HG03571 (cell line): ENCODE measurements around the gene GPR158.

Experiments
- ATAC-seq: cut with Tn5 transposase; IDR thresholded peaks from one replicate; pipeline ENCODE4 v1.9.1; 2021; ENCODE audit not compliant: unreplicated experiment

The GPR158 gene

DNA sequence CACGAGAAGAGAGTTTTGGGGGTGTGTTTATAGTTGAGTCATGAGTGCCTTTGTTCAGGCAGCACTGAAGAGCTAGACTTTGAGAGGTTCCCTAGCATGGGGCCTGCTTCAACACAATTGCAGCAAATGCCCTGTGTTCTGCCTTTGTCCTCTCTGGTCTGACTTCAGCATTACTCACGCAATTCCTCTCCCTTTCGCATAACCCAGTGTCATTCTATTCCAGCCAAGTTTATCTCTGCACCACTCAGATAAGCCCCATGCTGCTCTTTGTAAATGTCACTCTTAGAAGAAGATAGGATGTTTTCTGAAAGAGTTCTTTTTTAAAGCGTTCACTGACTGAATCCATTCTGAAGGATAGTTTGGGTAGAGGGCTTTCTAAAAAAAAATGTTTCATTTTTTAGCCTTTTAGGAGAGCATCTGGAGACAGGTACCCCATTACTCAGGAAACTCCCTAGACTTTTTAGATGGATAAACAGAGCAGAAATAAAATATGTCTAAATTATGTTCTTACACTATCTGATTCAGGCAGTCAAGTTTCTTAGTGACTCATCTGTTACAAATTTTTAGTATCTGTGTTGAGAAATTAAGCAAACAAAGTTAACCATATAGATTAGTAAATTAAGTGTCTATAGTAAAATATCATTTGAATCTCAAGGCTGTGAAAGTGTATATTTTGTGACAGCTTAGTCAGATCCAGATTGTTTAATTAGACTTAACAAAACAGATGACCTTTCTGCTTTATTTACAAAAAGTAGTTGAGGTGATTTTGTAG lies 318.5 kb downstream of the GPR158 start:
- no peak for ATAC-seq

DNA sequence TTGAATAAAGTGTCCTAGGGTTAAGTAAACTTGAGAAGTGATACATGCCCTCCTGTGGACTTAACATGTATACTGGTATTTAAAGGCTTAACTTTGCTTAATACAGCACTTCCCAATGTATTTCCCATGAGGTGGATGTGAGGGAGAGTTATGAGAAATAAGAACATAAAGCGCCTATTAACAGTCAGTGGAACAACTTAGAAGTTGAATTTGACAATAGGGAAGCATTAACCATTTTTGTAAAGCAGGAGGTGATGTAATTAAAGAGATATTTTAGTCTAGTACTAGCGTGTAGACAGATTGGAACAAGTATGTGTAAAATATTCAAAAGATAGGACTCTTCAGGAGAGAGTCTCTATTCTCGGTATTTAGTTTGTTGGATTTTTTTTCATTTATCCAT lies 322.4 kb downstream of the GPR158 start:
- no peak for ATAC-seq

DNA sequence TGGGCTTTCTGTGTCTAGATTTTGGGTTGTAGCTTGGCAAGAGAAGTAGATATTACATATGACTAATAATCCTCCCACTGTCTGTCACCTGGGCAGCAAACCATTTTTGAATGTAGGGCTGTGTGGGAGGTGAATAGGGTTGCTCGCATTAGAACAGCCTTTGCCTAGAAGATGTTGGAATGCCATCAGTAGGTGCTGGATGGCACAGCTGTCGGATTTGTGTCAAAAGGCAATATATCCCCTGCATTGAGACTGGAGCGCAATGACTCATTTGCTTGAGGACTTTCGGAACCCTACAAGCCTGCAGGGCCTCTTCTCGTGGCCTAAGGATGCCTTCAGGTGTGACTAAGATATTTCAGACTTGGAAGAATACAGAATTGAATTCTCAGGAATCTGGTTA lies 323.8 kb downstream of the GPR158 start:
- no peak for ATAC-seq

DNA sequence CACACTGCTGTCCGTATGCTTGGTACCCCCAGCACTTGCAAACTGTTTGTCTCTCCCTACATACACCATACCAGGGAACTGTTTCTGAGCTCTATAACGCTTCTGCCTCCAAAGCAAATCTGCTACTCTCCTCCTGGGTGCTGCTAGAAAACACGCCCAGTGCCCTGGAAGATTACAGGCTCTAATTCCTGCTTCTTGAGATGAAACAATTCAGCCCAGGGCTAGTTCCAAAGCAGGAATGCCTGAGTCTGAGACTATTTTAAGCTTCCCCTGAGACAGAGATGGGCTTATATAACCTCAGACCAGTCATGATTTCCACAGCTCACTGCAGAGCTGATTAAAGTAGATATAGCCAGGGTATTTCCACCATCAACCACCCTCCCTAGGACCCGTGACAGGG lies 327.1 kb downstream of the GPR158 start:
- no peak for ATAC-seq

DNA sequence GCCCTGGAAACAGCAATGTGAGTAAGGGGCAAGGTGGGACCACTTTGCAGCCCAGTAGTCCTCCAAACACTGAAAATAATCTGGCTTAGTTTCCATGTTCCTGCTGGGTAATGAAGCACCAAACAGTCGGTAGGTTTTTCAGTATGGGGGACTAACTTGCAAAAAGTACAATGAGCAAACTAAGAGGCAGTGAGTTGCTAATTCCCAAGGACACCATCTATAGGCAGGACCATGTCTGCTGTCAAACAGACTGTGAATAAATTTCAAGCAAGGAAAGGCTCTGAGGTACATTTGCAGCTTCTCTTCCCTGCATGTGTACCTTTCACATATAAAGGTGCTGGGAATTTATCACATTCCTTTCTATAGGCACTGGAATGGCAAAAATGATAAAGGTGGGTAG lies 327.7 kb downstream of the GPR158 start:
- ATAC-seq, result no peak

DNA sequence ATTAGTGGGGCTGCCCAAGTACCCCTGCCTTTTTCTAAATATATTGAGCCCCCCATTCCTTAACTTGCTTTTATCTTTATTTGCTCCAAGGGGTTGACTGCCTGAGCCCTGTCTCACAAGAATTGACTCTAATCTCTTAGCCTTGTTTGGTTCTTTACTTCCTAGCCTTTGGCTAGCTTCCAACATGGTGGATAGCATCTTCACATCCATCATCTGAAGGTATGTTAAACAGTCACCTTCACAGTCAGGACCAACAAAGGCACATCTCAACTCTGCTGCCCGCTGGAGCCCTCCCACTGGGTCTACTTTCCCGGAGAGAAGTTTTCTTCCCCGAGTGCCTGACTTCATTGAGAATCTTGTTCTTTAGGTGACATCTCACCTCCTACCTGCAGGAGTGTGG lies 329.5 kb downstream of the GPR158 start:
- ATAC-seq, result no peak

DNA sequence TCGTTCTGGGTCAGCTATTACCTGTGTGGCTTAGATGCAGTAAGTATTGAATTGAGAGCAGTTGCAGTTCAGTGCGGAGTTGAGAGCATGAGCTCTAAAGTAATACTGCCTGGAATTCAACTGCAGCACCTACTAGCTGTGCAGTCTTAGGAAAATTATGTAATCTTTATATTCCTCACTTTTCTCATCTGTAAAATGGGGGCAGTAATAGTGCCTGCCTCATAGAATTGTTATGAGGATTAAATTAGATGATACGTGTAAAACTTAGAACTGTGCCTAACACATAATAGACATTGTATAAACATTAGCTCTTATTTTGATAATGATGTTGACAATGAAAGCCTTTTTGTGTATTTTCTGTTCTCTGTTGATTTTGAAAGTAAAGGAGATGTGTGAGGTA lies 330.0 kb downstream of the GPR158 start:
- no peak for ATAC-seq

DNA sequence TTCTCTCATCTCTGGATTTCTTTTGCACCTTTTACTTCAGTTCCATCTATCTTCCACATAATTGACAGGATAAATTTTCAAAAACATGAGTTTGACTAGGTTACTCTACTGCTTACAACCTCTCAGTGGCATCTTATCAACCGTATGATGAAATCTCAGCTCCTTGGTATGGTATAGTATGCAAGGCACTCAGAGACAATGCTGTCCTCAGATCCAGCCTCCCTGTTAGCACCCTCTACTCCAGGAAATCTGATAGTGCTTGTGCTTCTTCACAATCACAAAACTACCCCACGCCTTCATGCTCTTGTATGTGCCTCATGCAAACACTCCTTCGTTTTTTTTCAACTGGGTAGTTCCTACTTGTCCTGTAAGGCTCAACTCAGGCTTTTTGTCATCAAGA lies 330.7 kb downstream of the GPR158 start:
- ATAC-seq, result no peak

DNA sequence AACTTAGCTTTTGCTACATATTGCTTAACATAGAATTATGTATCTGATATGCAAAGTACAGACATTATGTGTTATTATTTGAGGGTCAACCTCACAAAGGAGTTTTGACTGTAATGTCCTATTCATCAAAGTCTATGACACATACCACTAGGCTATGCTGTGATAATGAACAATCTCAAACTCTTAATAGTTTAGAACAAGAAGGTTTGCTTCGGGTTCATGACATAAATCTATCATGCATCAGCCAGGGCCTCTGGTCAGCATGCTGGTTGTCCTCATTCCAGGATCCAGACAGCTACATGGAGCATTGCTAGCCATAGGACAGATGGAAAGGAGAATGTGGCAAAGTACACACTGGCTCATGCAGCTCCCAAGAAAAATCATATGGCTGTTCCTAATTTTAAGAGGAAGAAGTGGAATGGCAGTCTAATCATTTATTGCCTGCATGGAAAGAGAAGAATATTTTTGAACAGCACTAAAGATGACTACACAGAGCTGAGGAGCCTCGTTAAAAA lies 332.1 kb downstream of the GPR158 start:
- ATAC-seq, result no peak

DNA sequence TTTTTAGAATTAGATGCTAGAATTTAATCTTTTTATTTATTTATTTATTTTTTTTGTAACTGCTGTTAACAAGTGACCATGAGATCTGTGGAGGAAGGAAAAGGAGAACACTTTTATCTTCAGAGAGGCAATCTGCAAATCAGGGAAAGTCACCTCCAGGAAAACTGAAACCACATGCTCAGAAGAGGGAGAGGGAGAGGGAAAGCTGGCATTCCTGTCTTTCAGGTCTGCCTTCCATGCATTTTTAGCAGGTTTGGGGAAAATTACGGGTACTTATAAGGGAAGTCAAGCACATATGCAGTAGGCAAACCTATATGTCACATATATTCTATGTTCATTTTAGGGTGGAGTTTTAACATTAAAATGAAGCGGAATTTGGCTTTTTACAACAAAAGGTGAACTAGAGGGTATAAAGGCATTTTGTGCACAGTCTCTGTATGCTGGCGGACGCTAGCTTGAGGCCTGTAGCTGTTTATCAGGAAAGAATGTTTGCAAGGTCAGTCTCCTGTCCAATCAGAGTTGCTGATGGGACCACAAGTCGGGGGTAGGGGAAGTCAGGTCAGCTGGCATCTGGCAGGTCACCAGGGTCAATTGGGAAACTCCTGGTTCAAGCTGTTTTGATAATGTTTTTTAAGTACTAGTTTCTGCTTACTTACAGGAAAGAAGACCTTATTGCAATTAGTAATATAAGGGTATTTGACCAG lies 333.5 kb downstream of the GPR158 start:
- ATAC-seq, result no peak

DNA sequence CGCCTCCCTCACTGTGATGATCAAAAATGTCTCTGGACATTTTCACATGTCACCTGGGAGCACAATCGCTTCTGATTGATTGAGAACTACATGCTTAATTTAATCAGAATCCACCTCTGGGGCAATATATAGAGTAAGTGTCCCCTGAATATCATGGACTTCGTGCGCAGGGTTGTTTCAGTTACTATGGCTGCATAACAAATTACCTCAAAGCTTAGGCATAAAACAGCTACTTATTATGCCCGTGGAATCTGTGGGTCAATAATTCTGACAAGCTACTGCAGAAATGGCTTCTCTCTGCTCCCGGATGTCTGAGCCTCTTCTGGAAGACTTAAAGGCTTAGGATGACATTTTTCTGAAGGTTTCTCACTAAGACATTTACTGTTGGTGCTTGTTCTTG lies 334.4 kb downstream of the GPR158 start:
- ATAC-seq, result no peak

DNA sequence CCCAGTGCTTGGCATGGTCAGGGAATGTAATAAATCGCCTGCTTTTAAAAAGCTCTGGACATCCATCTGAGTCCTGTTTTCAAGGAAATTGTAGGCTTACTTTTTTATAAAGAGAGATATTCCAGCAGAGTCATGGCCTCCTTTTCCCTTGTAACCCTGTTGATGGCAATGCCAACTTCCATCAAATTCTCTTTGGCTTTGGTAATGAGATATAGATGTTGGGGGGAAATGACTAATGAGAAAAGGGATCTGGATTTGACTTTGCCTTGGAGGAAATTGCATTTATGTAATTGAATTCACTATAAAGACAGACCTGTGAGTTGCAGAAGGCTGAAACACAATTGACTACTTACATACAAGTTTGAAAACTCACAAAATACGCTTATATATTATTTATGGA lies 347.5 kb downstream of the GPR158 start:
- ATAC-seq, result no peak

DNA sequence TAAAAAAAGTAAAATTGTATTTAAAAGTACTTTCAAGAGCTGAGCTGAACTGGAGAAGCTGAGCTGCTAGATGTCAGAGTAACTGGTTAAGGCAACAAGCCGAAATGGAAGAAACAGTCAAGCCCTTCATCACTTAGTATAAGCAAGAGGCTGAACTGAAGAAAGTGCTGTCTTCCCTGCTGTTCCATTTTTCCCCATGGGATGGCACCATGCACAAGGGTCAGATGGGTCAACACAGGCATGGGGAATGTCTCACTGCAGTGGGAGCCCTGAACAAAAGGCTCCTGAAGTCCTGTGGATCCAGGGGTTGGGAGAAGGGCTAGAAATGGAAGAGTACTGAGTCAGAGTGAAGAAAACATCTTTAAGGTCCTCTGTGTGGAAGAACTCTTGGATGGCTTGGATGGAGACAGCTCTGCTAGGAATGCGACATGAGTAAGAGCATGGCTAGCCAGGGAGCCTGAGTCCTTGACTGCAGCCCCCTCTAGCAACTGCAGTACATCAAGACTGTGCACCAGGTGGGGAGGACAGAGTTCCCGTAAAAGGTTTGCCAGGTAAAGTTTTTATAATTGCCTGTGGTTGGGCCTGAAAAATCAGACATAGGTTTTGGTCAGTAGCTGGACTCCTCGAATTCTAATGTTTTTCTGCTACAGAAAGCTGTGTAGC lies 348.3 kb downstream of the GPR158 start:
- no peak for ATAC-seq

DNA sequence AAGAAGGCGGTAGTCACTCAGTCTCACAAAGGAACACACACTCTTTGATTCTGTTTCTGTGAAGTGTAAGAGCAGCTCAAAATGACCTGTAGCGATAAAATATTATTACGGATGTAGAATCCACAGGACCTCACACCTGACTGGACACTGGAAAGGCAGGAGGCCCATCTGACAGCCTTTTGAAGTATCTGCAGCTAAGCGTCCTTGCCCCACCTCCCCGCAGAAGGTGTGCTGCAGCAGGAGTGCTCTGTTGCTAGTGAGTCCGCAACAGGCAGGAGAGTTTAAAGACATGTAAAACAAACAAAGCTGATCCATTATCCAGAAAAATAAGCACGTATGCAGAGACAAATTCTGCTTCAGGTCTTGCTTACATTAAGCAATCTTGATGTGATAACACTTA lies 355.5 kb downstream of the GPR158 start:
- no peak for ATAC-seq

DNA sequence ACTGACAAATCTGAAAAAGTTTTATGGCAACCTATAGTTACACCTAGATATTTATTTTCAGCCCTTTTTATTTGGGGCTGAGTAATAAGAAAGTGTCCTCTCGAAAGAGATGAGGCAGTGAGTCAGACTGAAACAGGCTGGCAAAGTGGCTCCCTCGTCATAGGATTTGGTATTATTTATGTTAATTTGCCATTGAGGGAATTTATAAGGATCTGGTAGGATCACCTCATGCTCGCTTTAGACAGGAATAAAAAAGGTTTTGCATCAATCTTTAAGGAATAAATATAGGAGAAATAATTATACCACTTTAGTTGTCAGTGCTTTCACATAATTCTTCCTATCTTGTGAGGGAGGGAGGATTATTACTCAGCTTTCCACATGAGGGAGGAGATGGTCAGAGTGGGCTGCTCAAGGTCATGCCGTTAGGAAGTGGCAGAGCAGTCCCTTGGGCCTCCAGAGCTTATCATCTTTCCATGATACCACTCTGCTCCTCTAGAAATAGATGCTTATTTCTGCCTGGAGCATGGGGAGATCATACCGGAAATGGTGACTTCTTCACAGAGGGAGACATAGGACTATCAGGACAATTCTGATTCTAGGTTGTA lies 356.8 kb downstream of the GPR158 start:
- no peak for ATAC-seq

DNA sequence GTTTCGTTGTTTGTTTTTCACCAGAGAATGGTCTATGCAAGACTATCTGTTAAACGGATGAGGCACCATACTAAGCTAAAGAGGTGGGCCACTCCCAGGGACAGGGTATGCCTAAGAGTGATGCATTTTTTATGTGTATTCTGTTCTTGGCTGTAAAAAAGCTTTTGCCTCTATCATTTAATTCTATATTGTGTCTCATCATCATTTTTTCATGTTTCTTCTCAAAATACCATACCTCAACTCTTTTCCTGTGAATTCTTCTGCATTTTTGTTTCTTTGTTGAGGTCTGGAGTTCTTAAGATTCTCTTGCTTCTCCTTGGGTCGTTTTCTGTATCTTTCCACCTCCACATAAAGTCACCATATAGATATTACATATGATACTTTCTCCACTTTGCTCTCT lies 357.4 kb downstream of the GPR158 start:
- ATAC-seq, result no peak

DNA sequence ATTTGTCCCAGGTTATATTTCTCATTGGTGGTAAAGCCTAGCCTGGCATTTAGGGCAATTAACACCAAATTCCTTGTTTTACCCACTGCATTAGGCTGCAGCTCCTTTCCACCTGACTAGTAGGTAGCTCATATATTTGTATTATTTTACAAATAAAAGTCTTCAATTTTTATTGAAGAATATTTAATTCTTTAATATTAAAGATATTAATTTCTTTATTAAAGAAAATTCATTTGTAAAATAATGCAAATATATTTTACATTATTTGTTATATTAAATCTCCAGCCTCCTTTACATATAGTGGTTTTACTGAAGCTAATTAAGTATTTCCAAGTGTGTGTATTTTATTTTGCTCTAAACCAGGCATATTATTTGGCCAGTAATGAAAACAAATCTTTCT lies 361.2 kb downstream of the GPR158 start:
- ATAC-seq, result no peak

DNA sequence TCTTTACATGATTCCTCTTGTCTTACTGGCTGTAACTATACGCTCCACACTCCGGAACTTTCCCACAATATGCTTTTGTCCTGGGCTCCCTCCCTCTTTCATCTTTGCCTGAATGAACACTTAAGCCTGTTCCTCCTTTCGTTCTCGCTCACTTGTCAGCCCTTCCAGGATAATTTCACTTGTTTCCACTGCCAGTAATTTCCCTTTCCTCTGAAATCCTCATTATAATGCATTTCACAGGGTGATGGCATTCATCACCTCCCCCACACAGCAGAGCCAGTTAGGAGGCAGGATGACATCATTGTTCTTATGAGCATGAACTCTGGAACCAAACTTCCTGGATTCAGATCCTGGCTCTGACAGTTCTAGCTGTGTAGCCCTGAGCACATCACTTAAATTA lies 372.6 kb downstream of the GPR158 start:
- ATAC-seq, result no peak

DNA sequence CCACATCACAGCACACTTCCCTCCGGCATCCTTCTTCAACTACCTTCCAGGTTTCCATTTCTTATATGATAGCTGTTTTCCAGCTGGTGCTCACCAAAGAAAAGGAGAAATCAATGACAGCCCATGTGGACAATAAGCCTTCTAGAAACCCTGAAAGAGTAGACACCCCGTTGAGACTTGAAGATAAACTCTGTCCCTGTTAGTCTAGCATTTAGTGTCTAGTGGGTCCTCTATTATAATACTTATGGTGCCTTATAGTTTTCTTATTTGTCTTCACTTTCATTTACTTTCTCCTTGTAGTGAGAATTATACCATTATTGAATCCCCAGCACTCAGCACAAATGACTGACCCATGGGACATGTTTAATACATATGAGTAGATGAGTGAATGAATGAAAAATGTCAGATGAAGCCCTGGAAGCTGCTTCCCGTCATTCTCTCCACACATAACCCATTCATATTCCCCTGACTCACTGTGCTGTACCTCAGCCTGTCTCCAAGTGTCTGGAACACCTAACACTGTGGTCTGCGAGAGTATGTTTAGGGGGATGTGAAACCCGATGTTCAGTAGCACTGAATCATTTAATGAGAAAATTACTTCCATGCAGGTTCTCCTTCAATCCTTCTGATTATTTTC lies 377.6 kb downstream of the GPR158 start:
- no peak for ATAC-seq

DNA sequence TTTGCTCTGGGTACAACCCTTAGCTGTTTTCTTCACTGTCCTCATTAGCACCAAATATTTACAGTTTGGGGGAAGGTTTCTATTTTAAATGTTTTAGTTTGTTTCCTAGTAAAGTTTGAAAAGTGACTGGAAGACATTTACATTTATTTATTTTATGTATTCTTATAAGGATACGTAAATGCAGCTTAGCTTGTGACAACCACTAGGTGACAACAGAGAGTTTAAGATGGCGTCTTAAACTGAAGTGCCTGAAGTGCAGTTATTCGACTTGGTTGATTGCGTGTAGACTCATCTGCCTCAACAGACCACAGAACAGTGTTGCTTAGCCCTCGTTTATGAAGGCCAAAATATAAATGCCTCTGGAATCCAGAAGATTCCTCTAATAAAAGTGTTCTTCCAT lies 381.1 kb downstream of the GPR158 start:
- no peak for ATAC-seq

DNA sequence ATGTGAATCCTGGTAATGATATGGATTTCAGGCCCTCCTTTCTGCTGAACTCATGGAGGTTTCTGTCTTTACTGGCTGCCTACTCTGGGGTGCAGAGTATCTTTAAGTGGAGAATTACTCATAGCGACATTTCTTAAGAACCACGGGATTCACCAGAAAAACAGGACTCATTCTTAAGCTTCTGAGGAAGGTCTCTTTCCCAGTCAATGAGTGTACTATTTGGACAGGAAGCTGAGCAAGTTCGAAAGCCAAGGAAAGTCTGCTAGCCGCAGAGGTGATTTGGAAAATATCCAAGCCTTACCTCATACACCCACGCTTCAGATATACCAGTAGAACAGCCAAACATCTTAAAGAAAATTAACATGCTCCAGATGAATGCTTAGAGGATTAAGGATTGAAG lies 381.7 kb downstream of the GPR158 start:
- no peak for ATAC-seq
